KG1 (cell line): ENCODE results near the gene C1GALT1C1L.
"Not testable (repeated sequence)": the region's sequence is repeated elsewhere in the genome, so short reads cannot be mapped to it uniquely, and the experiment has no call there.

Experiments used
- DNase-seq: peaks from one replicate; lab custom pipeline; 2025; lab: John Stamatoyannopoulos, UW

C1GALT1C1L gene

GRCh38 chr2:43653506-43653905 is 22.7 kb downstream of the C1GALT1C1L start:
- no peak for DNase-seq

DNA sequence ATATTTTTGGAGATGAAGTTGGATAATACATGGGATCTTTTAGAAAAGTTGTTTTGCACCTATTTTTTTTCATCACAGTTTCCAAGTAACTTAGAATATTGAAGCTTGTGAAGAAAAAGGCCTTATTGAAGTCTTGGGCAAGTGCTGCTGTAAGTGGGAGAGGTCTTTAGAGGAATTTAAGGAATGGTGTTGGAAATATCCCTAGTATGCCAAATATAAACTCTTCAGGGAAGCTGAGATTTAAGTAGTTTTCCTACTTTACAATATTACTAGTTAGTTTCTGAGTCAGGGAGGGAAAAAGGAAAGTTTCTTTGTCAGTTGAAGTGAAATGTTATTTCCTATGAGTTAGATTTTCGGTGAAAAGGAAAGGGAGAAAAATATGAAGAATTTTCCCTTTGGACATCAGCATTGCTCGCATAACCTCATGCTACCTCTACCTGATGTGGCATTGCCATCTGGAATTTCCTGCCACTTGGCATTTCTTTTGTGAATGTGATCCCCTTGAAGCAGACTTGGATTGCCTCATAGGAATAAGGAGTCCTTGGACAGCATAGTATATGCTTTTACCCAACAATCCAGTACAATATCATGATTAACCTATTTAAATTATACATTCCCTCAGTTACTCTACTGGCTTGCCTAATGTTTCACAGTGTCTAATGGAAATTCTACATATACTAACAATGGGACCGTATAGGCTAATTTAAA is 27.1 kb downstream of the C1GALT1C1L start:
- no peak for DNase-seq

GRCh38 chr2:43643680-43644079 is 32.5 kb downstream of the C1GALT1C1L start:
- no peak for DNase-seq

GRCh38 chr2:43642363-43642762 is 33.9 kb downstream of the C1GALT1C1L start:
- no peak for DNase-seq

DNA sequence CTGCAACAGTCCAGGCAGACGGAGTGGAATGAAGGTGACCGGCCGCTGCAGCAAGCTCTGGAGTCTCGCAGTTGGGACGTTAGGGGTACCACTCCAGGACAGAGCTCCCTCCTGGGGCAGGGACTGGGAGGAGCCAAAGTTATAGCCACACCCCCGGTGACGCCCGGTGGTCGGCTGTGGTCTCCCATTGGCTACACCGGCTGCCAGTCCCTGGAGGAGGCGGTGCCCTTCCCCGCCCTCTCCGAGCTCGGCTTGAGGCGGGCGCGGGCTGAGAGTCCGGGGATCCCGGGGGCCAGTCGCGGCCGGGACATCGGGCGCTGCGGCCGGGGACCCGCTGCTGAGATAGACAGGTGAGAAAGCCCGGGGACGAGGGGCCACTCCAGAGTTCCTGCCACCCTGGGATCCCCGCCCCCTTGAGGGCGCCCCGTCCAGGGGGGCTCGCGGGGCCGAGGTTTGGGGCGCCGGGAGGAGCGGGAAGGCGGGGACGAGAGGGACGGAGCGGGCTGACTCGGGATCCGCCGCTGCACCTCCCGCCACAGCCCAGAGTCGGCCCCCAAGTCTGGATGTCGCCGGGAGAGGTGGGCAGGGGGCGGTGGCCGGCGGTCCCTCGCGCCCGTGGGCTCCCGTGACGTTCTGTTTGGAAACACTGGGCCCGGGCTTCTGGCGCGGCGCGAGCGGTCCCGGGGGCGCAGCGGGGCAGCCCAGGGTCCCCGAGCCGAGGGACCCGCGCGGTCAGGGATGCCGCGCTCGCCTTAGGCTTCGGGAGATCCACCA is 39.0 kb downstream of the C1GALT1C1L start, which contains the start of gene PLEKHH2:
Gene PLEKHH2, plus strand, starts transcription at position 231 of the 774 bp plus-strand sequence. CDS start 7,414 bp downstream, outside the sequence.
- DNase-seq, result no peak

DNA sequence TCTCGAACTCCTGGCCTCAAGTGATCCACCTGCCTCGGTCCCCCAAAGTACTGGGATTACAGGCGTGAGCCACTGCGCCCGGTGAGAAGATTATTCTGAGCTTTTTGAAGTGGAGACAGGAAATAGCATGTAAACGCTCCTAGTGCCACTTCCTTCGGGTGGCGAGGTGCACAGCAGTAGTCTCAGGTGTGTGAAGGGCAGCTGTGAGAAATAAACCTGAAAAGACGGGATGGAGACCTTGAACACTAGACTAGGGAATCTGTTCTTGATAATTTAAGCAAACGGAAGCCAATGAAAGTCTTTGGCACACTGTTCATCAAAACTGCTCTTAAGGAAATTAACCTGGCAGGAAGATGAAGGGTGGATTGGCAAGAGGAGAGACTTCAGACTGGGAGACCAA is 39.6 kb downstream of the C1GALT1C1L start:
- no peak for DNase-seq

DNA sequence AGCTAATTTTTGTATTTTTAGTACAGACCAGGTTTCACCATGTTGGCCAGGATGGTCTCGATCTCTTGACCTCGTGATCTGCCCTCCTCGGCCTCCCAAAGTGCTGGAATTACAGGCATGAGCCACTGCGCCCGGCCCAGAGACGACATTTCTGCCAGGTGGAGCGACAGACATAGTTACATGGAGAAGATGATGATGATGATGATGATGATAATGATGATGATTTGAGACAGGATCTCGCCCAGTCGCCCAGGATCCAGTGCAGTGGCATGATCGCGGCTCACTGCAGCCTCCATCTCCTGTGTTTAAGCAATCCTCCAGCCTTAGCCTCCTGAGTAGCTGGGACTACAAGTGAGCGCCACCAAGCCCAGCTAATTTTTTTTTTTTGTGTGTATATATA is 40.1 kb downstream of the C1GALT1C1L start:
- DNase-seq, result not testable (repeated sequence)

DNA sequence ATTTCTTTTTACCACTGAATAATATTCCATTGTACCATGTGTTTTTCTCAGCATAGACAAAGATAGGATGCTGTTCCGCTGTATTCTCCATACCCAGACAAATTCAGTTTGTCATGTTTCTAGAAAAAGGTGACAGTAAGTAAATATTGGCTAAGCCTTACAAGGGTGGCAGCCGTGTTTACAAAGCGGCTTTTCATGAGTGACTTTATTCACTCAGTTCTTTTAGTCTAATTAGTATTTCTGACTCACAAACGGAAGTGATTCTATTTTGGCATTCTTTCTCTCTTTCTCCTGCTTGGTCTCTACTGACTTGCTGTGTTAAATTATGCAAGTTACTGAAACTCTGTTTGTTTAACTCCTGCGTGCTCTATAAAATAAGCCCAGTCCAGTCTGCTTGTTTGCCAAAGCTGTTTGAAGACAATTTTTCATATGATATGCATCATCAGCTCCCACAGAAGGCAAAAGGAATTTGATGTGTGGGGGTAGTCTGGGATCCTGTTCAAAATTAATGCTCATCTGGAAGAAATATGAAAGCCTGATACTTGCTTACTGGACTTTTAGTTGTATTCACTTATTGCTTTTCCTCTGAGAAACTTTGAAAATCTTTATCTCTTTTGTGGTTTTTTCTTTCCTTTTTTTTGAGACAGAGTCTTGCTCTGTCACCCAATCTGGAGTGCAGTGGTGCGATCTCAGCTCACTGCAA is 41.5 kb downstream of the C1GALT1C1L start:
- no peak for DNase-seq

DNA sequence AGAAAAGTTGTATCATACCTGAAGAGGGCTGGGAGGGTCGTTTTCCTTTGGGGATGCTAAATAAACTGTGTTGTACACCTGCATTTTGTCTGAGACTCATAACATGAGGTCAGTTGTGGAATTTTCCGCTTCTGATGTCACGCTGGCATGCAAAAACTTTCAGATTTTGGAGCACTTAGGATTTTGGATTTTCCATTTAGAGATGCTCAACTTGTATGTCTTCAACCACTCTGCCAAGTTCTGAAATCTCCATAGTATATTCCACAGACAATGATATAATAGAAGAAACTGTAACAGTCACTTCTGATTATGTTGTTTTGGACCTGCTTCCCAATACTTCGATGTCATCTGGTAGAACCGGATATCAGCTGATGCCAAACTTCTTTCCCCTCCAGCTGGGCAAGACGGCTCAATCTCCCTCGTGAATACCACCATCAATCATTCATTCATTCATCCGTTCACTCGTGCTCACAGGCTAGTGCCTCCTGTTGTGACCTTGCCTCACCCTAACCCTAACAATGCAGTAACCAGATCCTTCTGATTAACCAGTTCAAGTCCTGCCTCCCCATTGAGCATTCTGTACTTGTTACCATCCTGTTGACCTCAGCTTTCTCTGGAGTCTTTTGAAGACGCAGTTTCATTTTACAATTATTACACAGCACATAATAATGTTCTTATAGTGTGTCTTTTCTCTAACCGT is 44.5 kb downstream of the C1GALT1C1L start:
- no peak for DNase-seq
